ENCODE data around the gene PAK3.

PAK3 gene

DNA sequence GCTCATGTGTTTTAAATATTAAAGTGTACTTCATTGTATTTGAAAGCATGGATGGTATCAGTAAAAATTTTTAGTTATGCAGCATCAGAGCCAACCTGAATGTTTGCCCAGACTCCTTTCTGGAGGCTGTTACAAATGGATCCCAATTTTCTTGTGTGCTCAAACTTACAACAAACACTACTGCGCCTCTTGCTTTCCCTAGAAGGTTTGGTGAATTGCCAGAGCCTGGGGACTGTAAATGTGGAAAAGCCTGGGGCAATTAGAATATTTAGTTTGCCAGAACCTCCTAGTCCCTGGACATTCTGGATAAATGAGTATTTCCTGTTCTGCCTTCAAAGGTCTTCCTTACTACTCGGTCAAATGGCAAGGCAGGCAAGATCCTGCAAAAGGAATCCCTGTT is 169.5 kb downstream of the PAK3 start:
- DNase-seq, result no peak

DNA sequence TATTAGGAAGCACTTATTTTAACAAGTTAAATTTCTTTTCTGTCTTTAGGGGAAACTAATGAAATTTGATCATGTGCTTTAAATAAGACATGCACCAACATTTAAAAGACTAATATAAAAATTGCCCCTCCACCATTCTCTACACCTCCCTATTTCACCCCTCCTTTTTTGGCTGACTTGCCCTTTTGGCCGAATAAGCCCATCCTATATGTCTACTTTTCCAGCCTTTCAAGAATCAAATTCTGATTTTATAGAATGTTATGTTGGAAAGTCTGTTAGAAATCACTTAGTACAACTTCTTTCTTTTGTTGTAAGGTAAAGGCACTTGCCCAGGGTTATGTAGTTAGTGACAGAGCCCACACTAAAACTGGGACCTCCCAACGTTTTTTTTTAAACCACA is 172.5 kb downstream of the PAK3 start:
- no peak for DNase-seq

DNA sequence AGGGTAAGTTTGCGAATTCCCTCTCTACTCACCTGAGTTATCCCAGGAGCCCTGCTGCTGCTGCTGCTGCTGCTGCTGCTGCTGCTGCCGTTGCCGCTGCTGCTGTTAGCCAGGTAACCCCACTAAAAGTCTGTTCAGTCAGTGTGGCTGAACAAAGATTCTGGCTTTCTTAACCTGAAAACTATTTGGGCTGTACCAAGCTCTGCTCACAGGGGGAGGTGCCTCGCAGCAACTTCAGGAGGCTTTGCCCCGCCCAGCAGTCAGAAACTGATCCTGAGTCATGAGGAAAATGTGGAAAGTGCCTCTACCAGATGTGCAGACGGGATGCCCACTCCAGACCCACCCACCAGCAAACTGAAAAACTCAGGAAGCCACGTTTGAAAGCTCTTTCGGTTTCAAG is 174.3 kb downstream of the PAK3 start, which contains the start of gene CAPN6:
TSS of gene CAPN6 (minus strand) at position 145 of the 400 bp plus-strand sequence. CDS start 6,547 bp downstream, outside the sequence.
- DNase-seq, result no peak
